H1 (cell line): ENCODE data around the gene IGLL1.

Experiments
- EGR1 ChIP-seq: IDR thresholded peaks from 2 replicates; pipeline ENCODE4 v1.6.1; 2011; ENCODE audit warnings: low read depth, low read length, borderline replicate concordance
- EP300 ChIP-seq, 2 experiments: IDR thresholded peaks; 1 replicate in 1 of 2; 2 replicates in 1 of 2; pipeline ENCODE4 v1.6.1; 2011 to 2012; ENCODE audit warnings: low read depth in 2 of 2, low read length in 2 of 2, mild to moderate bottlenecking in 2 of 2, borderline replicate concordance in 1 of 2, inconsistent platforms in 1 of 2, moderate library complexity in 1 of 2
- EZH2 ChIP-seq: fragments of 200-600 bp; sonication (generic); IDR thresholded peaks from 2 replicates; pipeline ENCODE4 v1.7.1; 2012; ENCODE audit warnings: low read depth, mild to moderate bottlenecking, moderate library complexity, low read length, inconsistent platforms; ENCODE audit not compliant: severe bottlenecking
- POLR2AphosphoS5 ChIP-seq: IDR thresholded peaks from 2 replicates; pipeline ENCODE4 v1.6.1; 2011; ENCODE audit warnings: low read depth, low read length
- RAD21 ChIP-seq, 2 experiments: IDR thresholded peaks in 1 of 2; conservative IDR thresholded peaks in 1 of 2; 2 replicates each; pipeline ENCODE4 v1.6.1; 2011; ENCODE audit warnings: low read depth in 2 of 2, low read length in 2 of 2, improper control_type of control experiment in 1 of 2, inconsistent platforms in 1 of 2, mild to moderate bottlenecking in 1 of 2, moderate library complexity in 1 of 2
- RFX5 ChIP-seq: IDR thresholded peaks from 2 replicates; pipeline ENCODE4 v1.6.1; 2011; ENCODE audit warnings: low read depth, low read length, improper control_type of control experiment, borderline replicate concordance
- SIN3A ChIP-seq, 2 experiments: IDR thresholded peaks in 1 of 2; conservative IDR thresholded peaks in 1 of 2; 2 replicates each; pipeline ENCODE4 v1.6.1; 2011 to 2012; ENCODE audit warnings: low read length in 2 of 2, improper control_type of control experiment in 1 of 2, low read depth in 1 of 2, mild to moderate bottlenecking in 1 of 2
- SIRT6 ChIP-seq: IDR thresholded peaks from one replicate; pipeline ENCODE4 v1.7.1; 2012; ENCODE audit warnings: low read length, inconsistent platforms
- SP1 ChIP-seq: IDR thresholded peaks from 2 replicates; pipeline ENCODE4 v1.6.1; 2011; ENCODE audit warnings: low read depth, low read length
- SUZ12 ChIP-seq: fragments of 200-600 bp; sonication (generic); IDR thresholded peaks from 2 replicates; pipeline ENCODE4 v1.6.1; 2012; ENCODE audit warnings: mild to moderate bottlenecking, inconsistent platforms, low read length, moderate library complexity, mixed read lengths
- TAF1 ChIP-seq: IDR thresholded peaks from 2 replicates; pipeline ENCODE4 v1.6.1; 2011; ENCODE audit warnings: mild to moderate bottlenecking, low read depth, low read length
- TAF7 ChIP-seq: optimal IDR thresholded peaks from 2 replicates; pipeline ENCODE3; 2011; ENCODE audit warnings: low read depth, mild to moderate bottlenecking, inconsistent platforms, low read length, moderate library complexity, borderline replicate concordance
- TF ChIP-seq, protein P1 (sequence below), 3 experiments: IDR thresholded peaks; 1 replicate in 2 of 3; 2 replicates in 1 of 3; pipeline versions ENCODE4 v1.5.1 to v1.6.1; 2011; ENCODE audit warnings: low read length in 3 of 3, mild to moderate bottlenecking in 3 of 3, inconsistent platforms in 2 of 3, low read depth in 1 of 3, moderate library complexity in 1 of 3; ENCODE audit not compliant: insufficient read depth in 1 of 3; ENCODE audit errors: control extremely low read depth in 1 of 3
- TF ChIP-seq, protein P2 (sequence below): IDR thresholded peaks from 2 replicates; pipeline ENCODE4 v1.6.1; 2012; ENCODE audit warnings: low read length, inconsistent platforms

DNA sequence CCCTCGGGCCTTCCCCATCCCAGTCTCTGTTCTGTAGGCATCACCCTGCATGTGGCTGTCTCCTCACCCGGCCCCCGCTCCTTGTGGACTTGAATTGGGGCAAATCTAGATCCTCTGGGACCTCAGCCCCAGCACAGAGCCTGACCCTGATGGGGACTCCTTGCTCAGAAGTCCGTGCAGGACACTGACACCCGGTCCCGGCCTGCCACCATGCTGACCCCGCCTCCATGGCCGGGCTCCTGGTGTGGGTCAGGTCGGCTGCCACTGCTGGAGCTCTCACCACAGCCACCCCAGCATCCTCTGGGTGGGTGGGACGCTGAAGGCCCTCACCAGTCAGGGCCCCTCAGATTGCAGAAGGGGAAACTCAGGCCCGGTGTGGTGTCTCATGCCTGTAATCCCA is 1.8 kb downstream of the IGLL1 start:
- TF ChIP-seq RFX5, result no peak
- no peak for TF ChIP-seq SIN3A (conservative IDR thresholded peaks at IDR 0.05 in 1 of 2, IDR thresholded peaks at IDR 0.05 in 1 of 2; ENCODE audit: low read depth in 1 of 2, low read length in 2 of 2)
- TF ChIP-seq, protein P1, sequence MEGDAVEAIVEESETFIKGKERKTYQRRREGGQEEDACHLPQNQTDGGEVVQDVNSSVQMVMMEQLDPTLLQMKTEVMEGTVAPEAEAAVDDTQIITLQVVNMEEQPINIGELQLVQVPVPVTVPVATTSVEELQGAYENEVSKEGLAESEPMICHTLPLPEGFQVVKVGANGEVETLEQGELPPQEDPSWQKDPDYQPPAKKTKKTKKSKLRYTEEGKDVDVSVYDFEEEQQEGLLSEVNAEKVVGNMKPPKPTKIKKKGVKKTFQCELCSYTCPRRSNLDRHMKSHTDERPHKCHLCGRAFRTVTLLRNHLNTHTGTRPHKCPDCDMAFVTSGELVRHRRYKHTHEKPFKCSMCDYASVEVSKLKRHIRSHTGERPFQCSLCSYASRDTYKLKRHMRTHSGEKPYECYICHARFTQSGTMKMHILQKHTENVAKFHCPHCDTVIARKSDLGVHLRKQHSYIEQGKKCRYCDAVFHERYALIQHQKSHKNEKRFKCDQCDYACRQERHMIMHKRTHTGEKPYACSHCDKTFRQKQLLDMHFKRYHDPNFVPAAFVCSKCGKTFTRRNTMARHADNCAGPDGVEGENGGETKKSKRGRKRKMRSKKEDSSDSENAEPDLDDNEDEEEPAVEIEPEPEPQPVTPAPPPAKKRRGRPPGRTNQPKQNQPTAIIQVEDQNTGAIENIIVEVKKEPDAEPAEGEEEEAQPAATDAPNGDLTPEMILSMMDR (IDR thresholded peaks at IDR 0.05; ENCODE audit: control extremely low read depth in 1 of 3, insufficient read depth in 1 of 3, low read depth in 1 of 3, low read length in 3 of 3), result no peak
- TF ChIP-seq EP300 (IDR thresholded peaks at IDR 0.05; ENCODE audit: borderline replicate concordance in 1 of 2, low read depth in 2 of 2, low read length in 2 of 2), result no peak
- no peak for TF ChIP-seq SUZ12
- TF ChIP-seq, protein P2, sequence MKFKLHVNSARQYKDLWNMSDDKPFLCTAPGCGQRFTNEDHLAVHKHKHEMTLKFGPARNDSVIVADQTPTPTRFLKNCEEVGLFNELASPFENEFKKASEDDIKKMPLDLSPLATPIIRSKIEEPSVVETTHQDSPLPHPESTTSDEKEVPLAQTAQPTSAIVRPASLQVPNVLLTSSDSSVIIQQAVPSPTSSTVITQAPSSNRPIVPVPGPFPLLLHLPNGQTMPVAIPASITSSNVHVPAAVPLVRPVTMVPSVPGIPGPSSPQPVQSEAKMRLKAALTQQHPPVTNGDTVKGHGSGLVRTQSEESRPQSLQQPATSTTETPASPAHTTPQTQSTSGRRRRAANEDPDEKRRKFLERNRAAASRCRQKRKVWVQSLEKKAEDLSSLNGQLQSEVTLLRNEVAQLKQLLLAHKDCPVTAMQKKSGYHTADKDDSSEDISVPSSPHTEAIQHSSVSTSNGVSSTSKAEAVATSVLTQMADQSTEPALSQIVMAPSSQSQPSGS, result no peak
- no peak for TF ChIP-seq EGR1
- no peak for TF ChIP-seq TAF7
- no peak for TF ChIP-seq EZH2
- no peak for TF ChIP-seq RAD21 (IDR thresholded peaks at IDR 0.05 in 1 of 2, conservative IDR thresholded peaks at IDR 0.05 in 1 of 2; ENCODE audit: low read depth in 2 of 2, low read length in 2 of 2)
- no peak for TF ChIP-seq SP1
- TF ChIP-seq POLR2AphosphoS5, result no peak
- TF ChIP-seq TAF1, result no peak
- TF ChIP-seq SIRT6, result no peak
